Measurements from ENCODE around the gene MAP7D2.

MAP7D2 gene

DNA sequence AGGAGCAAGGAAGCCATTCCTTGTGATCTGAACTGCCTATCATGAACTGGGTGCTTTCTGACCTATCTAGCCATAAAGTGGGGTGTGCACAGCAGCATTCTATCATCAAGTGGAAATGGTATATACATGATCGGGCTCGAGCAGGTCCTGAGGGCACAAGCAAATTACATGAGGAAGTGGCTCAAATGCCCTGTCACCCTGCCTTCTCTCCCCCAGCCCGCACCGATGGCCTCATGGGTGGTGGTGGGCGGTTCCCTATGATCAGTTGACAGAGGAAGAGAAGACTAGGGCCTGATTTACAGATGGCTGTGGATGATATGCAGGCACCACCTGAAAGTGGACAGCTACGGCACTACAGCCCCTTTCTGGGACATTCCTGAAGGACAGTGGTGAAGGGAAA, 79.5 kb downstream of the MAP7D2 start:
- DNase-seq, result no peak

DNA sequence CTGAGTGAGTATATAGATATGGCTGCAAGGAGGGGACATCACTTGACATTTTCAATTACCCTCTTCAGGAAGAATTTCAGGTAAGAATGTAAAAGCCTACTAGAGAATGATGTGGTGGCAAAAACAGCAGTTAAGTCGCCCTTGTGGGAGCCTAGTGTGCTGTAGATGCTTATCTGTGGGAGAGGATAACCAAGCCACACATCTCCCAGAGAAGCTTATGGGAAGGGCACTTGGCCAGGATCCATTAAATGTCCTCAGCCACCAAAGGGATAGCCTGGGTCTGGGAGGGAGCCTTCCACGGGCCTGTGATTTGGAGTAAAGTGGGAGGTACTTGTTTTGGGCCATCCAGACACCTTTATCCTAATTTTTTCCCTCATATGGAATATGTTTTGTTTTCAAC, 84.5 kb downstream of the MAP7D2 start:
- no peak for DNase-seq

DNA sequence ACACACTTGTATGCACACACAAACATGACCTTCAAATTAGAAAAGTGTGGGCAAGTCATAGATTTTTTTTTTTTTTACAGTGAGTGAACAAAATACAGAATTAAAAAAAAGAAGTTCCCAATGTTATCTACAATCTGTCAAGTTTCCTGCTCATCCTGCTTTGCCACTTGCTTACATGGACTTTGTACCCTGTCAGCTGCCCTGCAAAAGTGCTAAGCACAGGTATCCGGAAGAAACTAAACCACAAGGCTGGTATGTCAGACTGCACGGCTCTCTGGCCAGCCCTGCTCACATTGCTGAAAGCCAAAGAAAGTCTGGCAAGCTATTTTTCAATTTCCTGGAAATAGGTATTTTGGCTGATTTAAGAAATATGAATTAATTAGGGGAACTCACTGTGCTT, 87.0 kb downstream of the MAP7D2 start:
- no peak for DNase-seq

DNA sequence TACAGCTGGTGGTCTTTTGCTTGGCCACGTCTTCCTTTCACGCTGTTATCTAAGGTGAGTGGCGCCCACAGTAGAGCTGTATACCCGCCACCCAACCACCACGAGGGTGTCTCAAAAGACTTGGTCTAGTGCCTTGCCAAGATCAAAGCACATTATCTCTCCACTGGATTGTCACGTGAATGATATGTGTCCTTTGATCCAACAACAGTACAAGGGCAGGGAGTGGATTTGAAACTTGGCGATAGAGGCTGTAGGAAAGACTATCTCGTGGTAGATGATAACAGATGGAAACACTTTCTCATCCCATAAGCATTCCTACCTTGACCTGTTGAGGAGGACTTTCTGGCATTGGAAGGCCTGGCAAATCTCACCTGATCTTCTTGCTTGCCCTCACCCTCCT, 88.1 kb downstream of the MAP7D2 start:
- DNase-seq, result no peak

DNA sequence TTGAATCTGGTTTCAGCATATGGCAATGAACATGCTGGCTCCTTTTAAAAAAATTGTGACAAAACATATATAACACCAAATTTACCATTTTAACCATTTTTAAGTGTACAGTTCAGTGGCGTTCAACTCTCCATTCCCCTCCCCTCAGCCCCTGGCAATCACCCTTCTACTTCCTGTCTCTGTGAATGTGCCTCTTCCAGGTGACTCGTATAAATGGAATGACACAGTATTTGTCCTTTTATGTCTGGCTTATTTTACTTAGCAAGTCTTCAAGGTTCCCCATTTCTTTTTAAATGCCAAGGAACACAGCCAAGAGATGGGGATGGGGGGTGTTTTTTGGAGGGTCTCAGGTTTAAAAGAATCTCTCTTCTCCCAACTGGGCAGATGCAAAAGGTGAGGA, 90.4 kb downstream of the MAP7D2 start:
- DNase-seq, result no peak

DNA sequence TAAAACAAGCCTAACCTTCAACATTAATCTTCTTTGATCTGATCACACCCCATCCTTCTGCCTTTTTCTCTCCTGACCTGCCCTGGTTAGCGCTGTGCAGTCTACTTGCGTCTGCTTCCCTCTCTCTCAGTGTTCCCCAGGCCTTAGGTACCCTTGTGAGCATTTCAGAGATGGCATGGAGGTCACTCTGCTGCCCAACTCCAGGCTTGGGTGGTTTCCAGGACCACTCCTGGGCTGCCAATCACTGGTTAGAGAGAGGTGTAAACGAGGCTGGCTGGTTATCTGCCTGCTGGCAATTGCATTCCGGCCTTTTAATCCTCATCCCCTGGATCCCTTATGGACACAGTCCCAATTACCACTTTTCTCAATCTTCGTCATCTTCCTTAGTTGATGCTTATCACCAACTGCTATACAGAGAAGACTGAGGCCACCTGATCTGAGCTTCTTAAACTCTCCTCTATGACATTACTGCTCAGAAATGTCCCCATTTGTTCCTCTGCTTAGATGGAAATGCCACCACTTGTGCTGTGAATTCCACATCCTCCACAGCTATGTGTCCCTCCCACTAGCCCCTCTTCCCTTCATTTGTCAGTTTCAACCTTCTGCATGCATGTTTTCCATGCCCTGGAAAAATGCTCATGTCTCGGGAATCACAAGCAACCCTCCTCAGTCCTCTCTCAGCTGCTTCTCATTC, 96.9 kb downstream of the MAP7D2 start:
- no peak for DNase-seq

DNA sequence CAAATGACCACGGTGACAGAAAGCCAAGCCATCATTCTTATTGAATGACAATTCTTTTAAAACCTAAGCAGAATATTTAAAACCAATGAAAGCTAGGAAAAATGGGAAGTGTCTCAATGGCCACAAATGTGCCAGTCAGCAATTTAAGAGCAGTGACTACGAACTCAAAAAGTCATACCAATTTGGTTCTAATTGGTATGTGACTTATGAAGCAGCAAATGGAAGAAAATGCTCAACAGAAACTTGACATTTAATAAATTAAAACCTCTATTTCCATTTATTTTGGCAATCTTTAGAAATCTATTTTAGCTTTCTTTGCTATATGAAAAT, 100.1 kb downstream of the MAP7D2 start:
- no peak for DNase-seq

DNA sequence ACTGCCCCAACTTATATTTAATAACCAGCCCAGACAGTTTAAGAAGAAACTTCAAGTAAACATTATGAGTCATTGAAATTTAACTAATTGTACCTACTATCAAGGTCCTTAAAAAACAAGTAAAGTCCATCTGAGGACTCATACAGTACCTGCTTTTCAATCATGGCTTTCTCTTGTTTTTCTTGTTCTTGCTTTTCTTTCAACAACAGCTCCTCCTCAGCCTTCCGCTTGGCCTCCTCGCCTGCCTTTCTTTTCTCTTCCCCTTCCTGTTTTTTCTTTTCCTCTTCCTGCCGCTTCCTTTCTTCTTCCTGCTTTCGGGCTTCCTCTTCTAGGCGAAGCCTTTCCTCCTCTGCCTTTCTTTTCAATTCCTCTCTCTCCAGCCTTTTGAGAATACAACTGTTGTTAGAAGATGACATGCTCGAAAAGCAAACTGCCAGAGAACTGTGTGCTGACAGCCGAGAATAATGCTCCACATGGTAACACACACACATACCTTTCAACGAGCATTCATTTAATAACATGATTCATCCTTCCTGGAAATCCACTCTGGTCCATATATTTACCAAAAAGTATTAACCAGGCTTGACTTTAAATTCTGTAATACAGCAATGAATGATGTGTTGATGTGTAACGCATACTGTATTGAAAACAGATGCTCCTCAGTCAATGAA, 100.6 kb downstream of the MAP7D2 start:
- no peak for DNase-seq

DNA sequence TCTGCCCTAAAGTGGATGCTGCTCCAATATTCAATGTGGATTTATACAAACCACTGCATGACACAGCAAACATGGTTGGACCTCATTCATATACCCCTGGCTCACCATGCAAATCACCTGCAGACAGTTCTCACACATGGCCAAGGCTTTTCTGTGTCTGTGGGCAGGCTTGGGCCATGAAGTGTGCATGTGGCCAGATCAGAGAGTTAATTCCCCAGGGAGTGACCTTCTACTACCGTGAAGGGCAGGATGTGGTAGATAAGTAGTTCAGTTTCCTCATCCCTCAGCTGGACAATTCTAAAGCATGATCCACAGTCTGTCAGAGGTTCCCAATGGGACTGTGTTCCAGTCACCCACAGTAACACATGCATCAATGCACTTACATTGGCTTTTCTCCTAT, 101.3 kb downstream of the MAP7D2 start:
- DNase-seq, result no peak

DNA sequence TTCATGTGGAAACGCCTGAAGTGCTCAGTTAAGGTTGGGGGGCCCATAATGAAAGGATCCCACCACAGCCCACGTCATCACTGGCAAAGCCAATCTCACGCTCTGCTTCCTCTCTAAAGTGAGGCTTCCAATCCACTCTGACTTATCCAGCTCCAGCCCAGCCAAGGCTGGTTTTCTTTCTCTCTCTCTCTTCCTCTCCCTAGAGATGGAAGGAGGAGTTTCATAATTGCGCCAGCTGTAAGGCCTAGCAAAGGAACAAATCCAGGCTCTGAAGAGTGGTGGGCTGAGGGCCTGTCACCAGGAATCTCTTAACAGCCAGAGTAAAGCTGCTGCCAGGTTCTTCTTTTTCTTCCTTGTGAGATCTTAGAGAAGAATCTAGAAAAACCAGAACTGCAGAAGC, 105.1 kb downstream of the MAP7D2 start:
- no peak for DNase-seq

DNA sequence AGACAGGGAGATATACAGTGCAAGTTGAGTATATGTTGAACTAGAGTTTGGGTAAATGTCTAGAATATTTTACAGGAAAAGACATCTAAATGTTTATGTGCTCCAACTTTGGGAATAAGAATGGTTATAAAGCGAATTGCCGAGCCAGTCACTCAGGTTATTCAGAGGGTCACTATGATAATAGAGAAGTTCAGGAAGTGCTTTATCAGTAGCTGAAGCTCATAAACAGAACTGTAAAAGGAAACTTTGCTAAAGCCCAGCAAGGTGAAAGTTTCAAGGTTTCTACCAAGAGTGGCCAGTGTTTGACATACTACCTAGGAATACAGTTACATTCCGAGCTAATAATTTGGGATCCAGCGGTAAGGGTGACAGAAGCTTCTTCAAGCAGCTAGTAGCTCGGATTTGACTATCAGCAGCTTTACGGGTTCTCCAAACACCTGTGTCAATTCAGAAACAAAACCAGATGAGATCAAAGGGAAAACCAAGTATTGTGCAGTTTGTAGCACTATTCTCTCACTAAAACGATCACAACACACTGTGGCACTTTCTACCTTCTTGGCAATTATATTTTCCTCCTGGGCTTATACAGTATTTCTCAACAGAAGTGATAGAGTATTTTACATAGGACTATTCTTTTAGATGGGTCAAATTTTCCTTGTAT, 108.6 kb downstream of the MAP7D2 start:
- no peak for DNase-seq

DNA sequence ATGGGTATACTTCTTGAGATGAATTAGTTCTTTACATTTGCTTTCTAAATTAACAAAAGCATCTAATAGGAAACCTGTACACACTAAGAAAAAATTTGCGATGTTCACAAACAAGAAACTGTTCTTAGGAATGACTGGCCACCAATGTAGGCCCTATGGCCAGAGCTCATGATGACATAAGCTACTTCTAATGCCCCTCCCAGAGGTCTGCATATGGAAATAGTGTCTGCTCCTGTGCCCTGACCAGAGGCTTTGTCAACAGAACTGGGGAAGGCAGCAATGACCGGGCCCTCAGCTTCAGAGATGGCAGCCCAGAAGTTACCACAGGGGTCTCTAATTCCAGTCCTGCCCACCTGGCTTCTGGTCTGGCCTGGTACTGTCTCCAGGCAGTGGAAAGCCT, 110.8 kb downstream of the MAP7D2 start:
- no peak for DNase-seq

DNA sequence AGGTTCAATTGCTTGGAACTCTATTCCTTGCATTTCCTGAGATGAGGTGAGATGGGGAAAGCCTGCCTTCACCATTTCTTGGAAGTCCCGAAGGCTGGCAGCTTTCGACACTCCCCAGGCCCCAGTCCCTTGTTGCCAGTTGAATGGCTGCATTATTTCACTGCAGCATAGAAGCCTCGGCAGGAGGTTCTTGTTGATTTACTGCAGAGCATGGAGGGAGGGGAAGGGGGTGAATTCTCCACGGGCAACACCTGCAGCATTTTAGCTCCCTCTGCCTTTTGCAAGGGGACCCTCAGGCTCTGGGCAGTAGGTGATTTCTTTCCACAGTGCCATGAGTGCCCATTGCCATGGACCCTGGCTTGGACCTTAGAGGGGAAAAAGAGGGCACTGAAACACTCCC, 115.1 kb downstream of the MAP7D2 start:
- DNase-seq, result no peak

DNA sequence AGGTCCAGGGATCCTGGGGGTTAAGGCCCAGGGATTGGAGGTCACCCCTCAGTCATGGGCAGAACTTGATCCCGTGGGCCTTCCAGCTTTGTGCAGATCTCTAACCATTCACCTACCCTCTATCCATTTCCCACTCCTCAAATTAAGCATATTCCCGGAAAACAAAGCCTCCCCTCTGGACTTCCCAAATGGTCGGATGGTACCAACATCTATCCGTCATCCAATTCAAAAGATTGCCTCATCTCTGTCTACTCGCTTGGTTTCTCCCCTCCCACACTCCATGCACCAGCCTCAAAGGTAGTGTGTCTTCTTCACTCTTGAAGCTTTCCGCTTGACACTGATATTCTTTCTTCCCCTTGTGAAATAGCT, 125.4 kb downstream of the MAP7D2 start:
- DNase-seq, result no peak

DNA sequence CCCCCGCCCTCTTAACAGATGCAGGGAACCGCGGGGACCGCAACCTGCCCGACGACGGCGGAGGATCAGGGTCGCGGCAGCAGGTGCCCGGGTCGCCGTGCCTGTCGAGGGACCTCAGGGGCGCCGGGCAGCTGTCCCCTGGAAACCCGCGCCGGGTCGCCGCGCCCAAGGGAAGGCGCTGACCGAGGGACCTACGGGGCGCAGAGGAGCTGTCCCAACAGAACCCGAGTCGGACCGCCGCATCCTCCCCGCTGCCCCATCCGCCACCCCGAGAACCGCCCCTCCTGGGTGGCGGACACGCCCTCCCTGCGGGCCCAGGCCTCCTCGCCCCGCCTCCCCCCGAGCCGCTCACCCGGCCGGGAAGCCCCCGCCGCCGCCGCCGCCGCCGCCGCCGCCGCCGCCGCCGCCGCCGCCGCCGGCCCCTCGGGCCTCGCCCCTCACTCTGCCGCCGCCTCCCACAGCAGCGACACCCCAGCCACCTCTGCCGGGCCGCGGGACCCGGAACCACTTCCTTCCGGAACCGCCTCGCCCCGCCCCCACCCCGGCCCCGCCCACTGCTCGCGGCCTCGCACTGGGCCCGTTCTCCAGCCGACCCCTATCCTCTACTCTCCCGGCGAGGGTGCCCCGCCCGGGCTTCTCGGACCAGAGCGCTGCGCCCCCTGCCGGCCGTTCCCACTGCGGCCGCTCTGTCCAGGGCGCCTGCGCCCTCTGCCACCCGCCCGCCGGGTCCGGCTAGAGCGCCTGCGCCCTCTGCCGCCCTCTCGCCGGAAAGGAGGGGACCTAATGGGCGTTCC, 126.0 kb downstream of the MAP7D2 start, which contains the start of gene BCLAF3:
Gene BCLAF3, minus strand, starts transcription at position 506 of the 794 bp plus-strand sequence. CDS start 20,797 bp downstream, outside the sequence.
- peak; percentile 84 for DNase-seq

DNA sequence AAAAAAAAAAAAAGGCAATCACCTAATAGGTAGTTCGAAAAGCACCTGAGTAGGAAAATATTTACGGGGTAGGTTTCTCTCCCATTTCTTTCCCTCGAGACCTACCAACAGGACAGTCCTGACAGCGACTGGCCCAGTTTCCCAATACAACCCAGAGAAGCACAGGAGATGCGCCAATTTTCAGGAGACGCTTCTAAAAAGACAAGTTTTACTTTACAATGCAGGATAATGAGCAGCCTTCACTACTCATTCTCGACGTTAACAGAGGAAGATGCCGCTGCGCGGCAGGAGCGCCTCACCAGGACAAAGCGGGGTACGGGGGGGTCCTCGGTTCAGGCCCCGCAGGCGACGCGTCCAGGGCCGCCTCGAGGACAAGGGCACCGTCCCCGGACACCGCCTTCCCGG, 126.6 kb downstream of the MAP7D2 start:
- no peak for DNase-seq

DNA sequence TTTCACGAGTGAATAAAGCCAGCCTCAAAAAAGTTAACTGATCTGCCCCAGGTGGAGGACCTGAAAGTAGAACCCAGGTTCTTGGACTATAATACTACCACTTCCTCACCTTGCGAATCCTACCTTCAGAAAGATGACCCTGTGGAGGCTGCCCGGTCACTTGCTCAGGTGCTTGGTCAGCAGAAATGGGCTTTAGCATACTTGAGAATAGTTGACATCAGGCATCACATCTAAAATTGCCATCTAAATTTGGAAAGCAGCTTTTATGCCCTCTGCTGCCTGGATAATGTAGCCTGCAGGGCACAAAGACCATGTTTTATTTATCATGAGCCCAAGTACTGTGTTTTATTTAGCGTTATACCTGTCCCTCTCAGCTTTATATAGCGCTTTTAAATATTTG, 128.9 kb downstream of the MAP7D2 start:
- no peak for DNase-seq

DNA sequence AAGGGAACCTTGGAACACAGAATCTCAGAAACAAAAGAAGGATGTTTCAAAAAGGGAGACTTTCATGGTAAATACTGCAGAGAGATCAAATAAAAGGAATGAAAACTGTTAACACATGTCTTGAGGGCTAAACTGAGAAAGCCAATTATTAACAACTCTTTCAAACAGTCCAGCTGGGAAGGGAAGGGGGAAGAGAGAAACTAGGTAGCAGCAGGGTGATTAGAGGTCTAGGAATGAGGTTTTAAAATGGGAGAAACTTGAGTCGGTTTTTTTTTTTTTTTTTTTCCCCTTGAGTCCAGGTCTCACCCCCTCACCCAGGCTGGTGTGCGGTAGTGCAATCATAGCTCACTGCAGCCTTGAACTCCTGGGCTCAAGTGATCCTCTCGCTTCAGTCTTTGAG, 130.2 kb downstream of the MAP7D2 start:
- DNase-seq, result no peak

DNA sequence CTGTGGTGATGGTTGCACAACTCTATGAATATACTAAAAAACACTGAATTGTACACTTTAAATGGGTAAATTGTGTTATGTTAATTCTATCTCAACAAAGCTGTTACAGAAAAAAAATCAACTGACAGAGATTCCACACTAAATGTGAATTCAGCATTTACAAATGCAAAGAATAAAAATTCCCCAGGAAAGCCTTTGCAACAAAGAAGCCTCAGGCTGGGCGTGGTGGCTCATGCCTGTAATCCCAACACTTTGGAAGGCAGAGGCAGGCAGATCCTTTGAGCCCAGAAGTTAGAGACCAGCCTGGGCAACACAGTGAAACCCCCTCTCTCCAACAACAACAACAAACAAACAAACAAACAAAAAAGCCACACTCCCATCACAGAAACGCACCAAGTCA, 134.8 kb downstream of the MAP7D2 start:
- DNase-seq, result no peak

DNA sequence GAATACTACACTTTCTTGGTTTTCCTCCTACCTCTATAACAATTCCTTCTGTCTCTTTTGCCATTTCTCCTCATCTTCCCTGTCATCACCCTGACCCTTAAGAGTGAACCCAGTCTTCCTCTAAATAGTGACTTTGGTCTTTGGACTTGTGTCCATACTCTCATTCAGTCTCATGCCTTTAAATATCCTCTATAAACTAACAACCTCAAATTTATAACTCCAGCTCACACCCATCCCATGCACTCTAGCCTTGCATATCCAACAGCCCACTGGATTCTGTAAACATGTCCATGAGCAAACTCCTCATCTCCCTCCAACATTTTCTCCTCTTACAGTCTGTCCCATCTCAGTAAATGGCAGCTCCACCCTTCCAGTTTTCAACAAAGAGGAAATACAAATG, 140.9 kb downstream of the MAP7D2 start:
- no peak for DNase-seq

DNA sequence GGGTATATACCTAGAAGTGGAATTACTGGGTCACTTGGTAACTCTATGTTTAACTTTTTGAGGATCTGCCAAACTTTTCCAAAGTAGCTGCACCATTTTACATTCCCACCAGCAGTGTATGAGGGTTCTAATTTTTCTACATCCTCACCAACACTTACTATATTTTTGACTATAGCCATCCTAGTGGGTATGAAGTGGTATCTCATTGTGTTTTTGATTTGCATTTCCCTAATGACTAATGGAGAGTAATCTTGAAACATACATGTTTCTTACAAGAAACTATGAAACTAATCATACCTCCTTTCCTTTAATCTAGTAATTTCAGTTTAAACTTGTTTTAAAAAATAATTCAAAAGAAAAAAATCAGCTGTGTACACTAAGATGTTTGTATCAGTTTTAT, 143.7 kb downstream of the MAP7D2 start:
- no peak for DNase-seq

DNA sequence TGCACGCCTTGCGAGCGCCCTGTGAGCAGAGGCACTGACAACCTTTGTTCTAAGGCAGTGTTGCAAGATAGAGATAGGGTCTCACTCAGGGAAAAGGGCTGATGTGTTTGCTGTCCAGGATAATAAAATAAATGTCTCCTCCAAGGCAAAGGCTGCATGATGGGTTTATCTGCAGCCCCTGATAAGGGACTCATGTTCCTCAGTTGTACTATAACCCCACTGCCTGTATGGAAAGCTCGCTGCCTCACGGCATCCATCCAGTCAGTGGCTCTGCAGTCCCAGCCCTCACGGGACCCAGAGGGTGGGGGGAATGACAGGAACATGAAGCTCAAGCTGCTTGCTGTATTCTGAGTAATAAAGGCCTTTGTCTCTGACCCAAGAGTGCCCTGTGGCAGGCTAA, 148.4 kb downstream of the MAP7D2 start:
- no peak for DNase-seq

DNA sequence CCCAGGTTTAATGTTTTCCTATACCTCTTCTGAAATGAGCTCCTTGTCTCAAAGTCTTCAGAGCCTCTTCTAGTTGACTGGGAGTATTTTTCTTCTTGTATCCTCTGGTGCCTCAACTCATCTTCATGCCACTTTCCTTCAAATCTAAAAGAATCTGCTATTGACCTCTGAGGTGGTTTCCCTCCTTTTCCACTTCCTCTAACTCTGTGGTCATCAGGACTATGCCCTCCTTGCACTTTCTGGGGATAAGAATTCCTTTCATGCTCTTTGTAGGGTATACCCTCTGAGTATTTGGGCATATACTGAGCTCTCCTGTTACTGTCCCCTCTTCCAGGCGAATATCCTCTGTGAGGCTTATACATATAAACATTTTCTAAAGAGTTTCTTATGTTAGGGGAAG, 150.7 kb downstream of the MAP7D2 start:
- no peak for DNase-seq

All from activated CD8-positive, alpha-beta memory T cell treated with anti-CD3 and anti-CD28 coated beads, Interleukin-2, amount 50 U/mL, for 4 hours (primary cell).